Measurements from ENCODE around the gene MMP10. TPM values are rescaled to one million over a fixed set of nuclear protein-coding genes. Genes with fewer than 3 reads are reported as not detected.

MMP10 gene
- total RNA-seq, 2 donors from 2014 or later, result not detected

- no peak for TF ChIP-seq CTCF (IDR thresholded peaks at IDR 0.05)
These were observed 3.3 kb upstream of the MMP10 start for GRCh38 chr11:102783720-102784119.

GRCh38 chr11:102783016-102783415 lies 2.6 kb upstream of the MMP10 start:
- DNase-seq (ENCODE audit: low spot score) (no peak), ATAC-seq (ENCODE audit: insufficient number of reproducible peaks, low FRiP score, low read depth) (no peak)
- Histone ChIP-seq H3K9me3 (no peaks in the 10 kb centered on the region), H3K4me3 (no peak overlapping the region), H3K4me1 (ENCODE audit: control insufficient read depth in 1 of 2, low read depth in 2 of 2) (no peaks in the 10 kb centered on the region), H3K36me3 (no peaks in the 10 kb centered on the region), H3K27ac (no peak overlapping the region), H3K27me3 (replicated peaks; ENCODE audit: insufficient read depth) (no peaks in the 10 kb centered on the region)
- no peak for TF ChIP-seq CTCF (IDR thresholded peaks at IDR 0.05)

More at GRCh38 chr11:102783720-102784119, 3.3 kb upstream of the MMP10 start:
- no peak overlapping the region for H3K4me3 ChIP-seq
- H3K9me3 ChIP-seq, result no peaks in the 10 kb centered on the region
- H3K4me1 ChIP-seq (ENCODE audit: control insufficient read depth in 1 of 2, low read depth in 2 of 2), result no peaks in the 10 kb centered on the region
- H3K27me3 ChIP-seq (replicated peaks; ENCODE audit: insufficient read depth), result no peaks in the 10 kb centered on the region
- no peak overlapping the region for H3K27ac ChIP-seq
- ATAC-seq (ENCODE audit: insufficient number of reproducible peaks, low FRiP score, low read depth) (no peak), DNase-seq (ENCODE audit: low spot score) (no peak)
- no peaks in the 10 kb centered on the region for H3K36me3 ChIP-seq

- Histone ChIP-seq H3K27ac (no peak overlapping the region), H3K4me3 (no peak overlapping the region), H3K4me1 (ENCODE audit: control insufficient read depth in 1 of 2, low read depth in 2 of 2) (no peaks in the 10 kb centered on the region), H3K27me3 (replicated peaks; ENCODE audit: insufficient read depth) (no peaks in the 10 kb centered on the region), H3K36me3 (no peaks in the 10 kb centered on the region), H3K9me3 (no peaks in the 10 kb centered on the region)
- ATAC-seq (ENCODE audit: insufficient number of reproducible peaks, low FRiP score, low read depth) (no peak), DNase-seq (ENCODE audit: low spot score) (no peak)
- TF ChIP-seq CTCF (IDR thresholded peaks at IDR 0.05), result no peak
These were observed 1.2 kb upstream of the MMP10 start for GRCh38 chr11:102781676-102782075.

- TF ChIP-seq CTCF (IDR thresholded peaks at IDR 0.05), result no peak
- Histone ChIP-seq H3K9me3 (no peaks in the 10 kb centered on the region), H3K4me3 (no peak overlapping the region), H3K36me3 (no peaks in the 10 kb centered on the region), H3K27me3 (replicated peaks; ENCODE audit: insufficient read depth) (no peaks in the 10 kb centered on the region), H3K27ac (no peak overlapping the region), H3K4me1 (ENCODE audit: control insufficient read depth in 1 of 2, low read depth in 2 of 2) (no peaks in the 10 kb centered on the region)
- ATAC-seq (ENCODE audit: insufficient number of reproducible peaks, low FRiP score, low read depth), result no peak
- DNase-seq (ENCODE audit: low spot score), result no peak
These were observed 4.0 kb downstream of the MMP10 start for GRCh38 chr11:102776454-102776853.

GRCh38 chr11:102773386-102773785 lies 7.0 kb downstream of the MMP10 start:
- H3K4me1 ChIP-seq (ENCODE audit: control insufficient read depth in 1 of 2, low read depth in 2 of 2), result no peaks in the 10 kb centered on the region

More at GRCh38 chr11:102773386-102773785, 7.0 kb downstream of the MMP10 start:
- TF ChIP-seq CTCF (IDR thresholded peaks at IDR 0.05), result no peak
- Histone ChIP-seq H3K36me3 (no peaks in the 10 kb centered on the region), H3K27me3 (replicated peaks; ENCODE audit: insufficient read depth) (no peaks in the 10 kb centered on the region), H3K9me3 (no peaks in the 10 kb centered on the region), H3K4me3 (no peak overlapping the region), H3K27ac (no peak overlapping the region)
- DNase-seq (ENCODE audit: low spot score) (no peak), ATAC-seq (ENCODE audit: insufficient number of reproducible peaks, low FRiP score, low read depth) (no peak)
